GM06990 (cell line): Measurements from ENCODE around the gene KSR2.

Source experiments
- DNase-seq: peaks from one replicate; pipeline ENCODE4 v3.0.0-alpha.2; 2011; ENCODE audit not compliant: insufficient read length; ENCODE audit errors: extremely low read depth
- H3K27me3 ChIP-seq: replicated peaks from 2 replicates; pipeline ENCODE4 v1.6.0; 2011; ENCODE audit warnings: low read length; ENCODE audit not compliant: control insufficient read depth, insufficient read depth
- H3K36me3 ChIP-seq: 2 replicates; pipeline ENCODE4 v1.5.1; 2011; ENCODE audit warnings: low read length; ENCODE audit not compliant: control insufficient read depth, insufficient read depth
- H3K4me3 ChIP-seq: replicated peaks from 2 replicates; pipeline ENCODE4 v1.5.1; 2011; ENCODE audit warnings: low read depth, mild to moderate bottlenecking, control low read depth, low read length
- CTCF ChIP-seq: IDR thresholded peaks from 2 replicates; pipeline ENCODE4 v1.5.1; 2011; ENCODE audit warnings: low read length, control low read depth, mild to moderate bottlenecking, inconsistent platforms; ENCODE audit not compliant: insufficient read depth, poor library complexity, severe bottlenecking

KSR2 gene

GRCh38 chr12:117703584-117703983, 265.2 kb downstream of the KSR2 start:
- H3K27me3 ChIP-seq, result no peaks in the 10 kb centered on the region; the same call in none of the 2 replicates
- no peak overlapping the region for H3K4me3 ChIP-seq
- no peaks in the 10 kb centered on the region for H3K36me3 ChIP-seq
- no peak for DNase-seq
- no peak for TF ChIP-seq CTCF

GRCh38 chr12:117702741-117703140, 266.0 kb downstream of the KSR2 start:
- TF ChIP-seq CTCF, result no peak
- no peak for DNase-seq
- H3K27me3 ChIP-seq, result no peaks in the 10 kb centered on the region; the same call in none of the 2 replicates

GRCh38 chr12:117699575-117699974, 269.2 kb downstream of the KSR2 start:
- H3K4me3 ChIP-seq, result no peak overlapping the region
- no peaks in the 10 kb centered on the region for H3K36me3 ChIP-seq
- no peak for TF ChIP-seq CTCF
- no peak for DNase-seq
- H3K27me3 ChIP-seq, result no peaks in the 10 kb centered on the region; the same call in none of the 2 replicates

More at GRCh38 chr12:117702741-117703140, 266.0 kb downstream of the KSR2 start:
- H3K36me3 ChIP-seq, result no peaks in the 10 kb centered on the region
- no peak overlapping the region for H3K4me3 ChIP-seq

GRCh38 chr12:117699118-117699517, 269.7 kb downstream of the KSR2 start:
- no peaks in the 10 kb centered on the region; the same call in none of the 2 replicates for H3K27me3 ChIP-seq
- no peak overlapping the region for H3K4me3 ChIP-seq
- no peak for TF ChIP-seq CTCF
- no peak for DNase-seq
- no peaks in the 10 kb centered on the region for H3K36me3 ChIP-seq

- H3K27me3 ChIP-seq, result no peaks in the 10 kb centered on the region; the same call in 1 of the 2 replicates
- no peak for DNase-seq
Measured at GRCh38 chr12:117695956-117696355, 272.8 kb downstream of the KSR2 start.

More at GRCh38 chr12:117695956-117696355, 272.8 kb downstream of the KSR2 start:
- no peaks in the 10 kb centered on the region for H3K36me3 ChIP-seq
- H3K4me3 ChIP-seq, result no peak overlapping the region
- TF ChIP-seq CTCF, result no peak
